ENCODE results near the gene TBXA2R.

- TF ChIP-seq GATA2 (IDR thresholded peaks at IDR 0.05; ENCODE audit: low read depth, low read length) (no peak), GATA3 (IDR thresholded peaks at IDR 0.05; ENCODE audit: low read depth, low read length) (no peak)
These were observed 24.6 kb upstream of the TBXA2R start for GRCh38 chr19:3631053-3631861.

All from SH-SY5Y (cell line).